HG02938 (cell line): Measurements from ENCODE around the gene KPTN.

Source experiments
- ATAC-seq: cut with Tn5 transposase; IDR thresholded peaks from one replicate; pipeline ENCODE4 v1.9.1; 2021; ENCODE audit warnings: mild to moderate bottlenecking, moderate library complexity; ENCODE audit not compliant: unreplicated experiment

The KPTN gene

DNA sequence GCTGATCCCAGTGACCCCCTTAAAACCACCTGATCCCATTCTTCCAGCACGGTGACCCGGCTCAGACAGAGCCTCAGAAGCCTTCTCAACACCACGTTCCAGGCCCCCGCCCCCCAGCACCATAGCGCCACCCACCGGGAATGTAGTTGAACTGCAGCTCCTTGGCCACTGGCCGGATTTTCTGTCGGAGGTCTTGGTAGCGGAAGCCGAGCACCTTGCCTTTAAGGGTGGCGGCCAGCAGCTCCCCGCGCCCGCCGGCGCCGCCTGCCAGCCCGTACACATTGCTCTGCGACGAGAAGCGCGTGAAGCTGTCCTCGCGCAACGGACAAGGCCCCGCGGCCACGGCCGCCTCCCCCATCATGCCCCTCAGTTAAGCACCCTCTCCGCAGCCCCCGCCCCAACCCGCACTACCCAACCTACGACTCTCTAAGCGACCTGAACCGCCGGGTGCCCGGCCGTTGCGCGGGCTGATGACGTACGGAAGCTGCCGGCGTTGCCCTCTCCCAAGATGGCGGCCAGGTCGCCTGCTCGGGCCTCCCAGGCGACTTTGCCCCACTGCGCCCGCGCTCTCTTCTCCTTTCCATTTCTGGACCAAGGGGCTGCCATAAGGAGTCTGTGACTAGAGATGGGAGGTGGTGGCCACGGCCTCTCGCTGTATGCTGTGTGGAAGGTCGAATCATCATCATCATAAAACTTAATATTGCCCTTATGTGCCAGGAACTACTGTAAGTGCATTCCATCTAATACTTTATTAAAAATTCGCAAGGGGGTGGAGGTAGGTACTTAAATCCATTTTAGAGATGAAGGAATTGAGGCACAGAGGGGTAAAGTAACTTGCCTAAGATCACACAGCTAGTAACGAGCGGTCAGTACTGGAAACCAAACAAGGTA is at the start of gene KPTN:
KPTN (minus strand) TSS at position 420 of the 891 bp plus-strand sequence; CDS start at position 361, 59 bp downstream.
- peak; percentile 70 for ATAC-seq

DNA sequence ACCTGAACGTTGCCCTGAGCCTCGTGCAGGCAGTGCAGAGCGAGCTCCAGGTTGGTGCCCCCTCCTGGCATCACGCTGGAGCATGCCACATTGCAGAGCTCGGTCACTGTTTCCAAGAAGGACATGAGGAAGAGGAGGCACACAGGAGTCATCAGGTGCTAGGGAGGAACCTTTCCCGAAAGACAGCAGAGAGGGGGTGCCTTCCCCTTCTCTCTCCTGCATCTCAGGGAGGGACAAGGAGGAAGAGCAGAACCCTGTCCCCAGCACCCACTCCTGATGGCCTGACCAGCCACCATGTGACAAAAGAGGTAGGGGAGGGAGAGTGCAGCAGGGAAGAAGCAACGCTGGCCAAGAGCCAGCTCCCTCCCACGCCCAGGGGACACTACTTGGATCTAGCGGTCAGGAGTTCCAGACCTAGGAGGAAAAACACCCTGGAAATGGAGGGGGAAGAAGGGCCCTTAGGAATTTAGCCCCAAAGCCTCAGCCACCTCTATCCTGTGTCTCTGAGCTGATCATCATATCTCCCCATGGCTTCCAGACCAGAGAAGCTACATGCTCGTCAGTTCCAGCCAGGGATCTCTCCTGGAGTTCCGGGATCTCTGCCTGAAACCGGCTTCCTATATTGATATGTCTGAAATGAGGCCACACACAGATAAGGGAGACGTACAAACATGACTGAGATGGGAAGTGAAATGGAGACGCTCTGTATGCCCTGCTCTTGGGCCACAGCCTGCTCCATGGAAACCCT is 47.8 kb upstream of the KPTN start:
- no peak for ATAC-seq

DNA sequence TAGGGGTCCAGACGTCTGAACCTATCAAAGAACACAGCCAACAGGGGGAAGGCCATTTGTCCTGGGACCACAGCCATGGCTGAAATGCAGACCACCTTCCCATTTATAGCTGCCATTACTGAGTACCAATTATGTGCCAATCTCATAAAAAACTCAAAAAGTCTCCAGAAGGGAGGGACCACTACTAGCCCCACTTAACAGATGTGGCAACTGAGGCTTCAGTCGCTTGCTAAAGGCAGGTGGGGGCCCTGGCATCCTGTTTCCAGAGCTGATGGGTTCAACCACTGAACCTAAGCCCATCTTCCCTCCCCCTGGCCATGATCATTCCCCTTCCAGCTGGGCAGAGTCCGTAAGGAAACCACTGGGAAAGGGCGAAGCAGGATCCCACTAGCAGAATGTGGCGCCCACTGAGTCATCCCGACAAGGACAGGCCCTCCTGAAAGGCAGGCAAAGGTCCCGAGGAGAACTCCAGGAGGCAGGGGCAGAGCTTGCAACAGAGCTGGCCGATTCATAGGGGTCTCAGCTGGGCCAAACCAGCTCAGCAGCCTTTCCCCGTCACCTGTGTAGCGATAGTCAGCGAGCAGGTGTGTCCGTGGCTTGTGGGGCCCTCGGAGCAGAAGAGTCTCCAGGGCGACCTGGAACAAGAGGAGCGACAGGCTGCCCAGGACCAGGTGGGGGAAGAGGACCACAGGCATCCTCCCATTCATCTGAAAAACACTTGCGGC is 45.2 kb upstream of the KPTN start:
- no peak for ATAC-seq

DNA sequence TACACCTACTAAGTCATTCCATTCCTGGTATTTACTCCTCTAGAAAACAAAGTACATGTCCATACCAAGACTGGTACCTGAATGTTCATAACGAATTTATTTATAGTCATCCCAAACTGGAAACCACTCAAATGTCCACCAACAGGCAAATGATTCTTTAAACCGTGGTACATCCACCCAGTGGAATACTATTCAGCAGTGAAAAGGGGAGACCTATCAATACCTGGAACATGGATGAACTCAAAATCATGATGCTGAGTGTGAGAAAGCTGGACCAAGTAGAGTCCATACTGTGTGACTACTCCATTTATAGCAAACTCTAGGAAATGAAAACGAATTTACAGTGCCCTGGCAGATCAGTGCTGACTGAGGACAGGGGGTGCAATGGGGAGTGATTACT is 42.8 kb upstream of the KPTN start:
- ATAC-seq = no peak

DNA sequence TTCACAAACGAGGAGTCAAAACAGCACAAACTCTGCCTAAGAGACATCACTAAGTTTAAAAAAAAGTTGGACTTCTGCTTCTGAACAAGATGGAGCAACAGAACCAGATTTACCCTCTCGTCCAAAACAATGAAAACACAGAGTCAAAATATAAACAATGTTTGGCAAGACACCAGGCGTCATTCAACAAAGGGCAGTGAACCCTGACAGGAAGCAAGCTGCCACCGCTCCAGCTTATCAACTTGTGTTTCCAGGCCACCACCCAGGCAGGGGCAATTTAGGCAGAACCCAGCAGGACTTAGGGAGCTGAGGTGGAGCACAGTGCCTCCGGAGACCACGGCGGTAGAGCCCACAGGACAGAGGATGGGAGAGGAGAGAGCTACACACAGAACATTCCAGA is 39.5 kb upstream of the KPTN start:
- ATAC-seq = no peak

DNA sequence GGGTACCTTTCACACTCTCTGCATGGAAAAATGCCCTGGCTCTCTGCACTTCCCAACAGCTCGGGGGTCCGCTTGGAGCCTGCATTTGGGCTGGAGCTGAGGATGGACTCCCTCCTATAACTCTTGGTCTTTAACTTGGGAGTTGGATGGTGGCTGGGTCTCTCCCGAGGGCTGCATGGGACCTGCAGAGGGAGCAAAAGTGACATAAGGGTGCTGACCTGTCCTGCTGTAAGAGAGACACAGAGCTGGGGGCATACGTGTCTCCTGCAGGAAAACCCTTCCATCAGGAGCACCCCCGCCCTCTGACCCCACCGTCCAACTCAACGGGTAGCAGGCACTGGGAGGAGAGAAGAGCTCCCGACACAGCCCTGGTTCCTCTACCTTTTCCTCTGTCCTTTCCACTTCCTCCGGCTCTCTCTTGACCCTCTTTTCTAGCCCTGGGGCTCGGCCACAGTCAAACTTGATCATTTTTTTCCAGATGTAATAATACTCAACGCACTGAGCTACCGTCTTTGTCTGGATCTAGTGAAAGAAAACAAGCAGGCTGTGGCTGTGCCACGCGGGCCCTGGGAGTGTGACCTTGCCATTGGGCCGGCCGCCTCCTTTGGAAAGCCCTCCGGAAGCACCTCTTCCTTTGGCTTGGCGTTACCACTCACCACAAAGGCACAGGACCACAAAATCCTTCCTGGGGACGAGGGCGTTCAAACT is 37.6 kb upstream of the KPTN start:
- no peak for ATAC-seq

DNA sequence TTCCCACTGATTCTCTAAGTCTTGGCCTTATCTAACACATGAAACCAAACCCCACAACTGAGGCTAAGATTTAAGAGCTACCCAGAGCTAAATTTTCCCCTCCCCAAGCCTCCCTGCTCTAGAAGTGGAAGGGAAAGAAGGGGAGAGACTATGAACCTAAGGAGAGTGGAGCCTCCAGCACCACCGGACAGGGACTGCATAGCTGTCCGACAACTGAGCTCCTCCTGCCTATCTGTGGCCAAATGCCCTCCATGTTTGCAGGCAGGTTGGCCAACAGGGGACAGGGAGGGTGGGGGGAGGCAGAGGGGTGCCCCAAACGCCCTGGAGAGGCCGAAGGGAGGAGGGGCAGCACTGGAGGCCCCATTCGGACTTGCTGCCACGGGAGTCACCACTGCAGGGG is 36.8 kb upstream of the KPTN start:
- no peak for ATAC-seq

DNA sequence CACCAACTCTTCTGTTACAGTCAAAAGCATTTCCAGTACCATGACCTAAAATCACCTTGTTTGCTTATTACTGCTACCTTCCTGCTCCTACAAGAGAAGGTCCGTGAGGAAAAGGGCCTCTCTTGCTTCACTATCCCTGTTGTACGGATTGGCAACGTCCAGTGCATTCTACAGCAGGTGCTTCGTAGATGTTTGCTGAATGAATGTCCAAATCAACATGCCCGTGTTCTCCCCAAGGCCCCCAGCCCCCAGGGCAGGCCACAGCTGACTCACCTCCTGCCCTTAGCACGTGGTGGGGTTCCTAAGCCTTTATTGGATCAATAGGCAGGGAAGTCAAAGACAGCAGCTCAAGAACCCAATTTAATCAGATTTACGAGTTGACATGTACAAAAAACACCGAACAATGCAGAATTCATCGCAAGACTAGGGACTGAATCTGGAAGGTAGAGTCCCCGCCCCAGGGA is 36.4 kb upstream of the KPTN start:
- no peak for ATAC-seq

DNA sequence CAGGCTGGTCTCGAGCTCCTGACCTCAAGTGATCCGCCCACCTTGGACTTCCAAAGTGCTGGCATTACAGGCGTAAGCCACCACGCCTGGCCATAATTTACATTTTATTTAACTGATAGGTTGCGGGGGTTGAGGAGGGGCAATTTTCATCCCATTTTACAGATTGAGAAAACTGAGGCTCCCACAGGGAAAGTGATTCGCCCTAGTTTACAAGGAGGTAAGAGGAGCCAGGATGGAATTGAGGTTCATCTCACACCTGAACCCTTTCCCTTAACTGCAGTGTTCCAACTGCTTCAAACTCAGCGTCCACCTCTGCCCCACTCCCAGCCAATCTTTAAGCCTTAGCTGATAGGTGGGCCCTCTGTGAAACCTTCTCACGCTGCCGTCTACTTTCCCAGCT is 34.8 kb upstream of the KPTN start:
- no peak for ATAC-seq

DNA sequence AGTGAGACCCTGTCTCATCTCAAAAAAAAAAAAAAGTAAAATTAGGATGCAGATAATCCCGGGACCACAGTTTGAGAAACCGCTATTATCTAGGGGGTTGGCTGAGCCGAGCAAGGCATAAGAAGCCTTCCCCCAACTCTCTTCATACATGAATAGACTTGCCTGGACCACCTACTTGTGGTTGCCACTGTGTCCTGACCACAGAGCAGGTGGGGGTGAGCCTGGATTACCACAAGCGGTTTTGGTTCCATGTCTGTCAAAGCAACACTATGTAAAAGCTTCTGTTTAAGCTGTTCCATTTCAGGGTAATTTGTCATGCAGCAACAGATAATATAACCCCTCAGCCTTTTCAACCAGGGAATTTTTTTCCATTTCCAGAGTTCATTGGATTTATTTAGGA is 34.1 kb upstream of the KPTN start:
- ATAC-seq = no peak

DNA sequence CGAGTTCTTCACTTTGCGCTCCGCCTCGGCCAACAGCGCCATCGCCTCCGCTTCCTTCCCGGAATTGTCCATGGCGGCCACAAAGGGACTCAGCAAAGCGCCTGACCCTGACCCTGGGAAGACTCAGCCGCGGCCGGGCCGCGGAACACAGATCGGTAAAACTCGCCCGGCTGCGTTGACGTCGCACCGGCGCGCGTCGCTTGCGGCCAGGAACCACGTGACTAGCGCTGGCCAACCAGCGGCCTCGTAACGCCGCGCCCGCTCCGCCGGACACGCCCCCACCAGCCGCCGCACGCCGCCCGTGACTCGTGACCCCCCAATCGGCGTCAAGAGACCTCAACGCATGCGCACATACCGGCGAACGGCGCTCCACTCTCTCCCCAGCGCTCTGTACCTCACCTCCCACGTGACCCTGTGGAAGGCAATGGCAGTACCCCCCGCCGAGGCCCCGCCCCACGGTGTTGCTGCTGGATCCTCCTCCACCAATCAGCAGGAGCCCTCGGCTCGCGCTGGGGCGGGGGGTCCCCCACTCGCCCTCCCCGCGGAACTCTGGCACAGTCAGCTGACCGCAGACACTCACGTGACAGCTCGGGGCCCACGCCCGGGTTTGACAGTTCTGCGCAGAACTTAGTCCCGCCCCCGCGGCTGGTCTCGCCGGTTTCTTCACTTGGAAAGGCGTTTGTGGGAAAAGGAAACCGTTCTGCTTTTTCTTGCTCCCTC is 31.0 kb upstream of the KPTN start, which contains the start of gene NAPA:
NAPA (minus strand) TSS at position 195 of the 720 bp plus-strand sequence; CDS start at position 72, 123 bp downstream.
- peak; percentile 81 for ATAC-seq

DNA sequence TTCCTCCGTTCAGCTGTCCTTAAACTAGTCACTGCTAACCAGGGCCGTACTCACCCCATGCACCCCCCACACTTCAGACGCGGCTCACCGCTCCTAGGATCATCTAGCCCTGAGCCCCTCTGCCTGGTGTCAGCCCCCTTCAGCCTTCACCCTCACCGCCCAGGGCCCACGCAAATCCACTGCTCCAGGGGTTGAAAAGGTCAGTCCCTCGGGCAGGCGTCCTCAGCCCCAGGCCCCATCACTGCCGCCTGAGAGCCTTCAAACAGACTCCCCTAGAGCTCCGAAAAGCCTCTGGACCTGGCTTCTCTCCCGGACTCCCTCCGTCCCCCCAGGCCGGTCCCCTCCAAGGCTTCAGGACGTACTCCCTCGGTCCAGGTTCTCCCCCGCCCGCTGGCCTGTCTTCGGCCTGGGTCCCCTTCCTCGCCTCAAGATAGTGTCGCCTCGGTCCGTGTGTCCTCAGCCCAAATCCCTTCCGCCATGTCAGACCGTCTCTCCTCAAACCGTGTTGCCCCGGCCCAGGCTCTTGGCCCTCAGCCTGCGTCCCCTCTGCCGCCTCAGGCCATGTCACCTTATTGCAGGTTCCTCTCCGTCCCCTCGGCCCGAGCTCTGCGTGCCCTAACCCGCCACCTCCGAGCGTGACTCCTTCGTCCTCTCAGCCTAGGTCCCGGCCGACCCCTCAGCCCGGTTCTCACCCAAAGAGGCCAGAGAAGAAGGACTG is 30.3 kb upstream of the KPTN start:
- no peak for ATAC-seq

DNA sequence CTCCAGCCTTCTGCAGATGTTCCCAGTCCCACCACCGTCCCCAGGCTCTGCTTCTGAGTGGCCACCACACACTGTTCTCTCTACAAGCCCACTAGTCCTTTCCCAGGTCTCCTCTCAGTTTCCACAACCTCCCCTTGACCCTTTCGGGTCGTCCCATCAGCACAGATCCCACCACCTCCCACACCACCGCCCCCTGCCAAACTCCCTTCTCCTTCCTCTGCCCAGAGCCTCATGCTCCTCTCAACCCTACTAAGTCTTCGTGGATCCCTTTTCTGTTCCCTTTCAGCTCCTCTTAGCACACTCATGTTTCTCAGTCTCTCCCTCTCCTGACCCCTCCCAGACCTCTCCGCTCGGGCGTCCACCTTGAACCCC is 28.9 kb upstream of the KPTN start:
- no peak for ATAC-seq

DNA sequence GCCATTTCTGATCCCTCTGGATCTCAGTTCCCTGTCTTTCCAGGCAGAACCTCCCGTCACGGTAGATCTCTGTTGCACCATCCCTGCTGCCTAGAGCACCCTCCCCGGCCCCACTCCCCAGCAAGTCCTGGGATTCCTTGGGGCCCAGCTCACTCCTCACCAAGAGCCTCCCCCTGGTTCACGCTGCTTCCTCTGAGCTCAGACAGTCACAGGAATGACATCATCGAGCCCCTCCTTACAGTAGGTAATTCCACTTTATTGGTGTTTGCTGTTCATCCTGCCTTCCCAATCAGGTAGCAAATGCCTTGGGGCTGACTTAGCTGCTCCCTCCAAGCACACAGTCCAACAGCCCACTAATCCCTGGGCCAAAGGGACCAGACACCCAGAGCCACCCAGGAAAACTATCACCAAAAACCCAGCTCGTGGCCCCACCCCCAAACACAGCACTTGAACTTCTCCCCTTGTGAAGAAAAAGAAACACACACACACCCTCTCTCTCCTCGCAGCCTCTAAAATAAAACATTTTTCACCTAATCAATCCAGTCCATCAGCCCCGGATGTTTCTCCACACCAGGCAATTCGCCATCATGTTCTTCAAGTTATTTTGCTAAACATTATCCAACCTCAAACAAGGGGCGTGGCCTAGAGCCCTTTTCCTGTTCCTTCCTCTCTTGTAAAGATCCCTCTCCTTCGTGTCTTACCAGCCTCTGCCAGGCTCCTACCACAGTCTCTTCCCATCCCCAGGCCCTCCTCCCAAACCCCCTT is 28.3 kb upstream of the KPTN start:
- ATAC-seq = no peak

DNA sequence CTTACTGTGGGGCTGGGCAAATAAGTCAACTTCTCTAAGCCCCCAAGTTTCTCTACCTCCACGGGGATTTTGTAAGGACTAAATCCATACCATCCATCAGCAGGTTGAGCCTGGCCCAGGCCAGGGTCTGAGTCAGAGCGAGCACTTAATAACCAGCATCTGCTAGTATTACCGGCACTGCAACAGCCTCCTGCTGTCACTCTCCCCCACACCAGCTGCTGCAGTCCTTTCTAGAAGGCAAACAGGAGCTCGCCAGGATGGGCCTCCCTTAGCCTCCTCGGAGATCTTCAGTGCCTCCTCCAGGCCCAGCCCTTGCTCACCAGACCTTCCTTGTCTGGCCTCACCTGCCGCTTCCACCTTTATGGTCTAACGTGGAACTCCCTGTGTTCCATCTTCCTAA is 27.7 kb upstream of the KPTN start:
- no peak for ATAC-seq

DNA sequence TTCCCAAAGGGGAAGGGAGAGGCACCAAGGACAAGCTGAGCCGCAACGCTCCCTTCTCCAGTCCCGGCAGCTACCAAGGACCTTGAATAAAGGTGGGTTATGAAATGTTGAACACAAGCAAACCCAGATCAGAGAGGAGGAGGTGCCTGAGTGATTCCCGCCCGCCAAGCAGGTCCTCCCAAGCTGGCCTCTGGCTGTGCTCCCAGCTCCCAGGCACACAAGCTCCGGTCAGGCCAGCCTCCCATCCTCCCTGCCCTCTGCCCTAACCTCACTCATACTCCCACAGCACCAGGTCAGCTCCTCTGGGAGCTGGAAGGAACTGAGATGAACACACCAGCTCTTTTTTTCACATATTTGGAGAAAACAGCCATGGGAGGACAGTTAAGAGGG is 27.1 kb upstream of the KPTN start:
- no peak for ATAC-seq

DNA sequence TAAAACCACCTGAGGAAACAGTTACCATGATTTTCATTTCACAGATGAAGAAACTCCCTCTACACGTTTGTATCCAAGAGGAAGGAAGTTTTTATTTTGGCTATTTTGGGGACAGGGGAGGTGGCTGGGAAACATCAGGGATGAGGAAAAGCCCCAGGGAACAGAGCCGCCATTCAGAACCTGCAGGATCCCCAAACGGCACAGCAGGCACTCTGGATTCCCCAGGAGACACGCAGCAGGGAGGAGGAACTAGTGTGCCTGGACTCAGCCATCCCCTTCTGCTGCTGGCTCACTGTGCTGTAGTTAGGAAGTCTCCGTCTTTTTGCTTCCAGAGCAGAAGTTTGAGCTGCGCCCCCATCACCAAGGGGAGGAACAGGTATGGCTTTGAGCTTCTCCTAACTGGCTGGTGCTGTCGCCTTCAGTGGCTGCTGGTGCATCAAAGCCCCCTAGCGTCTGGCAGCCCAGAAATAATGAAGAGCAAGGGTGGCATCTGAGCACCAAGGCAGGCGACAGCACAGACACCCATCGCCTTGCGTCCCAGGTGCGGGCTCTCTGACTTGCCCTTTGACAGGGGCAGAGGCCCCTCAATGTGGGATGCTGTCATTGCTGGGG is 26.6 kb upstream of the KPTN start:
- ATAC-seq = no peak

DNA sequence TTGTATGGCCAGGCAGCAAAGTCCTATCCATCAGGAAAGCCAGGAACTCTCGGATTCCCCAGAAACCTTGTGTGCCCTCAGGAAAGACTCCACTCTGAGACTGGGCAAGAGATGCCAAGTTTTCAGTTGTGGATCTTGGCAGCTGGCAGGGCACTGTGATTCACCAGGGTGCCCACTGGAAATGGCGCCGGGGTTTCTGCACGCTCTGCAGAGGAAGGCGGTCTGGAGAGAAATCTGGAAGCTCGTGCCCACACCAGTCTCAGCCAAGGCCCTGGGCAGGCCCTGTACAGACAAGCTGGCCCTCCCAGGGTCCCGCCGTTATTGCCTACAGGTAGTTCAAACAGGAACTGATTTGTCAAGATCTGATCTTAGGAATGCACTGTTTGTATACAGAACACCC is 26.0 kb upstream of the KPTN start:
- no peak for ATAC-seq
